GM10248 (cell line): ENCODE data around the gene SNX1.

Experiments used
- CTCF ChIA-PET: fragments of 300-600 bp; sonication (Branson Sonifier 250); formaldehyde crosslinking; extraction: SDS; loops from one replicate; lab custom pipeline; 2021; ENCODE audit warnings: antibody characterized with exemption; lab: Yijun Ruan, JAX
- POLR2A ChIA-PET: fragments of 350-650 bp; sonication (Branson Sonifier 250); formaldehyde crosslinking; extraction: SDS; loops from one replicate; lab custom pipeline; 2020; ENCODE audit warnings: antibody characterized with exemption; lab: Yijun Ruan, JAX
- DNase-seq: peaks from one replicate; pipeline ENCODE4 v3.0.0; 2012; ENCODE audit errors: extremely low spot score
- TF ChIP-seq, protein P1 (sequence below): IDR thresholded peaks from 2 replicates; pipeline ENCODE4 v1.5.1; 2012; ENCODE audit warnings: mild to moderate bottlenecking, low read depth; ENCODE audit errors: extremely low read depth, missing control alignments, control extremely low read depth

Gene SNX1

GRCh38 chr15:64180235-64180824, 84.5 kb downstream of the SNX1 start:
- ChIA-PET CTCF (interaction anchor here (0.9 to 2.4 kb wide), 4 partner anchors 9 to 64 kb away, joined by 3 to 7 read pairs (median 6); partner anchors contain the start of gene PPIB), POLR2A (no interaction called here)
- peak; percentile 54 for DNase-seq
- TF ChIP-seq, protein P1, sequence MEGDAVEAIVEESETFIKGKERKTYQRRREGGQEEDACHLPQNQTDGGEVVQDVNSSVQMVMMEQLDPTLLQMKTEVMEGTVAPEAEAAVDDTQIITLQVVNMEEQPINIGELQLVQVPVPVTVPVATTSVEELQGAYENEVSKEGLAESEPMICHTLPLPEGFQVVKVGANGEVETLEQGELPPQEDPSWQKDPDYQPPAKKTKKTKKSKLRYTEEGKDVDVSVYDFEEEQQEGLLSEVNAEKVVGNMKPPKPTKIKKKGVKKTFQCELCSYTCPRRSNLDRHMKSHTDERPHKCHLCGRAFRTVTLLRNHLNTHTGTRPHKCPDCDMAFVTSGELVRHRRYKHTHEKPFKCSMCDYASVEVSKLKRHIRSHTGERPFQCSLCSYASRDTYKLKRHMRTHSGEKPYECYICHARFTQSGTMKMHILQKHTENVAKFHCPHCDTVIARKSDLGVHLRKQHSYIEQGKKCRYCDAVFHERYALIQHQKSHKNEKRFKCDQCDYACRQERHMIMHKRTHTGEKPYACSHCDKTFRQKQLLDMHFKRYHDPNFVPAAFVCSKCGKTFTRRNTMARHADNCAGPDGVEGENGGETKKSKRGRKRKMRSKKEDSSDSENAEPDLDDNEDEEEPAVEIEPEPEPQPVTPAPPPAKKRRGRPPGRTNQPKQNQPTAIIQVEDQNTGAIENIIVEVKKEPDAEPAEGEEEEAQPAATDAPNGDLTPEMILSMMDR, result no peak

- no peak for DNase-seq
- CTCF ChIA-PET, result no interaction called here
- TF ChIP-seq, protein P1, result no peak
- POLR2A ChIA-PET, result no interaction called here
Measured at GRCh38 chr15:64182859-64183370, 87.1 kb downstream of the SNX1 start.

DNA sequence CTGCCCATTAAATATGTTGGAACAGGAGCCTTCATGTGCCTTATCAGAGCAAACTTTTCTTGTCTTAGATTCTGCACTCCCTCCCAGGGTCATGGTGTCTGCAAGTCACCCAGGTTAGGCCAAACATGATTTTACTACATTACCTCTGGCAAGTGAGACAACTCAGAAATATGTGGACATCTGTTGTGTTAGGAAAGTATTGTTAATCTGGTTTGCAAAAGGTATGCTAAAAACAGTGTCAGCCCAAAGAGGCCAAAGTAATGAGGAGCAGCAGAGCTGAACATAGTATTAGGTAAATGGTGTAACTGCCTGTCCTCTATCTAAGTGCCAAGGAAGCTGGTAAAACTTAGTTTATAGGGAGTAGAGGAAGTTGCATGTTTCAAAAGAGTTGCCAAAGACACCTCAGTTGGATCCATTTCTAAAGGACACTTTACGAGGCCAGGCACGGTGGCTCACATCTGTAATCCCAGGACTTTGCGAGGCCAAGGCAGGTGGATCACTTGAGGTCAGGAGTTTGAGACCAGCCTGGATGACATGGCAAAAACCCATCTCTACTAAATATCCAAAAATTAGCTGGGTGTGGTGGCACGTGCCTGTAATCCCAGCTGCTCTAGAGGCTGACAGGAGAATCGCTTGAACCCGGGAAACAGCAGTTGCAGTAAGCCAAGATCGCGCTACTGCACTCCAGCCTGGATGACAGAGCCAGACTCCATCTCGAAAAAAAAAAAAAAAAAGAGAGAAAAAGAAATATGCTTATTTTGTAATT, 89.5 kb downstream of the SNX1 start:
- ChIA-PET CTCF (interaction anchor here (1.7 to 2.2 kb wide), 3 partner anchors 8 to 32 kb away, joined by 6 to 7 read pairs (median 6); no protein-coding TSS in a partner anchor), POLR2A (interaction anchor here (0.6 kb wide), 1 partner anchor 291 kb away, joined by 3 read pairs; no protein-coding TSS in a partner anchor)
- TF ChIP-seq, protein P1, result no peak
- no peak for DNase-seq

DNA sequence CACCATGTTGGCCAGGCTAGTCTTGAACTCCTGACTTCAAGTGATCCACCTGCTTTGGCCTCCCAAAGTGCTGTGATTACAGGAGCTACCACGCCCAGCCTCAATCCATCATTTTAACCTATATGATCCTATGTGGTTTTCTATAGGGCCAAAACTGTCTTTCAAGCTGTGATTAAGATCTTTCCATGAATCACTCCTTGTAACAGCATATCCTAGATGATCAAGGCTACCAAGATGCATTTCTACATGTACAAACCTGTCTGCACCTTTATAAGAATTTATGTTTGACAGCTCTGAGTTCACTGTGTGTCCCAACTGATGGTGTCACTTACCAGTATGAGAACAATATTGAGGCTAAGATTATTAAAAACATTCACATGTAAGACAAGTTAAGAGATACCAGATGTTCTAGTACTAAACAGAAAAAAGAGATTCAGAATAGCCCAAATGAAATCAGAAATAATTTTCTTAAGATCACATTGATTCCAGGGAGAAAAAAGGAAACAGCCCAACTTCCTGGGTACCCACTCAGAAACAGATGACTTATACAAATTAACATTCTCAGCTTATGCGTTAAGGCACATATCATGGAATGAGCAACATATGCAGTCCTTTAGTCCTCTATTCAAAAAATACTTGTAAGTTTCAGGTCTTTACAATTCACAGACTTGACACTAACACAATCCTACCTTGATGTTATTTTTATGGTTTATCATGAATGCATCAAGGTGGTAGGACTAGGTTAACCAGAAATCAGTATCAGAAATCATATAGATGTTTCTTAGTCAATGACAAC, 91.8 kb downstream of the SNX1 start:
- DNase-seq, result no peak
- ChIA-PET POLR2A (no interaction called here), CTCF (interaction anchor here (0.9 to 2.5 kb wide), 4 partner anchors 8 to 15 kb away, joined by 3 to 7 read pairs (median 6); no protein-coding TSS in a partner anchor)
- TF ChIP-seq, protein P1, result no peak
